ENCODE measurements around the gene ZNF184. TPM values are rescaled to one million over a fixed set of nuclear protein-coding genes. Genes with fewer than 3 reads are reported as not detected.
A peak's percentile ranks its signal among the peaks of the same experiment; 100 is the strongest.

The ZNF184 gene
- total and polyA plus RNA-seq, 9 of the 15 experiments (the other 6 are each of a cell fraction or from before 2014, with no cell fraction given), result 7.6 to 22.2 (median 12.8) TPM

- TF ChIP-seq CTCFL (IDR thresholded peaks at IDR 0.05; ENCODE audit: borderline replicate concordance, insufficient read depth, low read depth, low read length, poor library complexity, severe bottlenecking) (no peak), ZNF512 (tag; IDR thresholded peaks at IDR 0.05) (no peak), SMC3 (conservative IDR thresholded peaks at IDR 0.05; ENCODE audit: insufficient read depth, low read depth, low read length) (no peak), RAD21 (CRISPR knock-in tag; conservative IDR thresholded peaks at IDR 0.05 in 1 of 2, IDR thresholded peaks at IDR 0.05 in 1 of 2) (no peak), KHSRP (IDR thresholded peaks at IDR 0.05) (no peak), FOXA1 (IDR thresholded peaks at IDR 0.05; ENCODE audit: borderline replicate concordance) (no peak), SRSF1 (IDR thresholded peaks at IDR 0.05; ENCODE audit: low read depth, low read length) (no peak), CC2D1A (IDR thresholded peaks at IDR 0.05) (no peak), TBP (optimal IDR thresholded peaks at IDR 0.05; ENCODE audit: low read depth, low read length) (no peak), HOXB6 (CRISPR knock-in tag; IDR thresholded peaks at IDR 0.05; ENCODE audit: borderline replicate concordance) (no peak), CGGBP1 (CRISPR knock-in tag; IDR thresholded peaks at IDR 0.05) (no peak), SOX6 (IDR thresholded peaks at IDR 0.05) (no peak), PHF20 (IDR thresholded peaks at IDR 0.05; ENCODE audit: partially characterized antibody) (no peak), KDM1A (IDR thresholded peaks at IDR 0.05) (no peak), CUX1 (CRISPR knock-in tag; IDR thresholded peaks at IDR 0.05) (0 out of 2 replicates have a peak, but pooled peaks have one; percentile 44), BRCA1 (IDR thresholded peaks at IDR 0.05) (no peak), BRCA1 (CRISPR knock-in tag; IDR thresholded peaks at IDR 0.05) (no peak)
These were observed 45.3 kb upstream of the ZNF184 start (continued) for GRCh38 chr6:27517928-27518787.

Data from K562 (cell line).